K562 (cell line): Measurements from ENCODE around the gene RSU1.

Experiments used
- CBFB ChIP-seq: sonication (generic); formaldehyde crosslinking; IDR thresholded peaks from 2 replicates; pipeline ENCODE4 v1.4.0; 2020; ENCODE audit warnings: mild to moderate bottlenecking, missing genetic modification reagents
- CEBPB ChIP-seq: fragments of 450-650 bp; IDR thresholded peaks from 2 replicates; pipeline ENCODE4 v1.6.1; 2016; ENCODE audit warnings: missing genetic modification characterization, missing compliant biosample characterization
- SOX6 ChIP-seq: fragments of 450-650 bp; IDR thresholded peaks from 2 replicates; pipeline ENCODE4 v1.6.1; 2014; ENCODE audit warnings: mild to moderate bottlenecking
- ZNF253 ChIP-seq: fragments of 250-450 bp; sonication (Bioruptor Pico); conservative IDR thresholded peaks from 2 replicates; pipeline ENCODE4 v1.6.1; 2021; ENCODE audit warnings: mild to moderate bottlenecking
- TF ChIP-seq, protein P1 (sequence below): fragments of 450-650 bp; formaldehyde crosslinking; IDR thresholded peaks from 2 replicates; pipeline ENCODE4 v1.4.0; 2020; ENCODE audit warnings: mild to moderate bottlenecking, moderate library complexity

- TF ChIP-seq, protein P1, sequence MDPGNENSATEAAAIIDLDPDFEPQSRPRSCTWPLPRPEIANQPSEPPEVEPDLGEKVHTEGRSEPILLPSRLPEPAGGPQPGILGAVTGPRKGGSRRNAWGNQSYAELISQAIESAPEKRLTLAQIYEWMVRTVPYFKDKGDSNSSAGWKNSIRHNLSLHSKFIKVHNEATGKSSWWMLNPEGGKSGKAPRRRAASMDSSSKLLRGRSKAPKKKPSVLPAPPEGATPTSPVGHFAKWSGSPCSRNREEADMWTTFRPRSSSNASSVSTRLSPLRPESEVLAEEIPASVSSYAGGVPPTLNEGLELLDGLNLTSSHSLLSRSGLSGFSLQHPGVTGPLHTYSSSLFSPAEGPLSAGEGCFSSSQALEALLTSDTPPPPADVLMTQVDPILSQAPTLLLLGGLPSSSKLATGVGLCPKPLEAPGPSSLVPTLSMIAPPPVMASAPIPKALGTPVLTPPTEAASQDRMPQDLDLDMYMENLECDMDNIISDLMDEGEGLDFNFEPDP (CRISPR knock-in tag): no peak
- TF ChIP-seq CEBPB (tag): no peak
- TF ChIP-seq CBFB (CRISPR knock-in tag): no peak
- no peak for TF ChIP-seq SOX6
- TF ChIP-seq ZNF253 (CRISPR knock-in tag): no peak
These were observed 206.2 kb downstream of the RSU1 start for GRCh38 chr10:16611037-16611436.
